ENCODE results near the gene CNTFR.

The CNTFR gene

GRCh38 chr9:34550681-34551270, 38.7 kb downstream of the CNTFR start:
- DNase-seq (ENCODE audit: extremely low spot score): no peak
- no peak for TF ChIP-seq CTCF (IDR thresholded peaks at IDR 0.05; ENCODE audit: control extremely low read depth, extremely low read depth, low read depth, missing control alignments)
- ChIA-PET CTCF (interaction anchor here (1.2 to 5.8 kb wide), 4 partner anchors 41 to 147 kb away, joined by 3 to 43 read pairs (median 6); no protein-coding TSS in a partner anchor), POLR2A (no interaction called here)

GRCh38 chr9:34550016-34550680, 39.4 kb downstream of the CNTFR start:
- ChIA-PET CTCF (interaction anchor here (1.3 to 5.8 kb wide), 3 partner anchors 11 to 84 kb away, joined by 3 to 43 read pairs (median 3); no protein-coding TSS in a partner anchor), POLR2A (interaction anchor here (0.6 kb wide), 1 partner anchor 49 kb away, joined by 3 read pairs; no protein-coding TSS in a partner anchor)
- DNase-seq (ENCODE audit: extremely low spot score): no peak
- no peak for TF ChIP-seq CTCF (IDR thresholded peaks at IDR 0.05; ENCODE audit: control extremely low read depth, extremely low read depth, low read depth, missing control alignments)

GRCh38 chr9:34549407-34549732, 40.2 kb downstream of the CNTFR start:
- no peak for TF ChIP-seq CTCF (IDR thresholded peaks at IDR 0.05; ENCODE audit: control extremely low read depth, extremely low read depth, low read depth, missing control alignments)
- ChIA-PET CTCF (interaction anchor here (1.3 to 5.8 kb wide), 4 partner anchors 12 to 146 kb away, joined by 3 to 43 read pairs (median 12); no protein-coding TSS in a partner anchor), POLR2A (no interaction called here)
- no peak for DNase-seq (ENCODE audit: extremely low spot score)

GRCh38 chr9:34547960-34548611, 41.4 kb downstream of the CNTFR start:
- peak; percentile 73 for DNase-seq (ENCODE audit: extremely low spot score)
- POLR2A ChIA-PET: no interaction called here

GRCh38 chr9:34546834-34547827, 42.4 kb downstream of the CNTFR start:
- CTCF ChIA-PET: interaction anchor here (0.7 to 5.8 kb wide), 37 partner anchors 8 to 213 kb away, joined by 3 to 43 read pairs (median 4); partner anchors contain the start of gene ARID3C
- POLR2A ChIA-PET: no interaction called here
- DNase-seq (ENCODE audit: extremely low spot score): peak; percentile 58
- TF ChIP-seq CTCF (IDR thresholded peaks at IDR 0.05; ENCODE audit: control extremely low read depth, extremely low read depth, low read depth, missing control alignments): peak; percentile 52

More at GRCh38 chr9:34547960-34548611, 41.4 kb downstream of the CNTFR start:
- TF ChIP-seq CTCF (IDR thresholded peaks at IDR 0.05; ENCODE audit: control extremely low read depth, extremely low read depth, low read depth, missing control alignments): peak; percentile 84
- CTCF ChIA-PET: interaction anchor here (0.6 to 5.8 kb wide), 36 partner anchors 8 to 214 kb away, joined by 3 to 43 read pairs (median 4); partner anchors contain the start of gene ARID3C
